H9 (cell line): ENCODE results near the gene RARS2. TPM values are rescaled to one million over a fixed set of nuclear protein-coding genes. Genes with fewer than 3 reads are reported as not detected.

ENCODE experiments used
- DNase-seq: peaks from one replicate; pipeline ENCODE4 v3.0.0-alpha.2; 2017
- H2AFZ ChIP-seq: one replicate; pipeline ENCODE4 v1.6.1; 2013; ENCODE audit warnings: mild to moderate bottlenecking, low read length, control low read depth, moderate library complexity
- H2AK5ac ChIP-seq: 2 replicates; pipeline ENCODE4 v1.6.1; 2013; ENCODE audit warnings: low read length, control low read depth, mixed read lengths; ENCODE audit not compliant: insufficient read length
- H2BK120ac ChIP-seq: one replicate; pipeline ENCODE4 v1.6.1; 2013; ENCODE audit warnings: low read depth, mild to moderate bottlenecking, low read length, control low read depth, inconsistent platforms; ENCODE audit not compliant: poor library complexity, severe bottlenecking
- H2BK12ac ChIP-seq: 2 replicates; pipeline ENCODE4 v1.6.1; 2013; ENCODE audit warnings: low read length, control low read depth, mixed read lengths, low read depth; ENCODE audit not compliant: insufficient read length
- H2BK15ac ChIP-seq: 2 replicates; pipeline ENCODE4 v1.6.1; 2013; ENCODE audit warnings: low read depth, low read length, control low read depth
- H2BK20ac ChIP-seq: one replicate; pipeline ENCODE4 v1.6.1; 2013; ENCODE audit warnings: low read depth, mild to moderate bottlenecking, low read length, control low read depth, inconsistent platforms; ENCODE audit not compliant: poor library complexity, severe bottlenecking
- H2BK5ac ChIP-seq: 2 replicates; pipeline ENCODE4 v1.6.1; 2013; ENCODE audit warnings: low read length, control low read depth, mixed read lengths; ENCODE audit not compliant: insufficient read length
- H3K14ac ChIP-seq: 2 replicates; pipeline ENCODE4 v1.6.1; 2013; ENCODE audit warnings: low read length, control low read depth; ENCODE audit not compliant: insufficient read depth
- H3K18ac ChIP-seq: 2 replicates; pipeline ENCODE4 v1.6.1; 2013; ENCODE audit warnings: low read depth, mild to moderate bottlenecking, mixed read lengths, low read length, control low read depth; ENCODE audit not compliant: insufficient read length
- H3K23ac ChIP-seq: 2 replicates; pipeline ENCODE4 v1.6.1; 2013; ENCODE audit warnings: low read length, control low read depth, mixed read lengths, low read depth; ENCODE audit not compliant: insufficient read length
- H3K23me2 ChIP-seq: 2 replicates; pipeline ENCODE4 v1.6.1; 2013; ENCODE audit warnings: low read depth, mild to moderate bottlenecking, mixed read lengths, low read length, control low read depth; ENCODE audit not compliant: insufficient read length, poor library complexity, severe bottlenecking
- H3K27ac ChIP-seq: 2 replicates; pipeline ENCODE4 v1.5.1; 2013; ENCODE audit warnings: low read length, control low read depth, mixed read lengths, low read depth; ENCODE audit not compliant: insufficient read length
- H3K27me3 ChIP-seq: 2 replicates; pipeline ENCODE4 v1.6.1; 2013; ENCODE audit warnings: low read length, control low read depth, inconsistent platforms; ENCODE audit not compliant: insufficient read depth
- H3K4ac ChIP-seq: 2 replicates; pipeline ENCODE4 v1.6.1; 2013; ENCODE audit warnings: low read depth, mild to moderate bottlenecking, control low read depth, inconsistent platforms, low read length, moderate library complexity
- H3K4me1 ChIP-seq: 2 replicates; pipeline ENCODE4 v1.6.1; 2013; ENCODE audit warnings: low read length, control low read depth, inconsistent platforms; ENCODE audit not compliant: insufficient read depth
- H3K4me2 ChIP-seq: 2 replicates; pipeline ENCODE4 v1.6.1; 2013; ENCODE audit warnings: low read length, control low read depth, mixed read lengths; ENCODE audit not compliant: insufficient read length, insufficient read depth
- H3K56ac ChIP-seq: 2 replicates; pipeline ENCODE4 v1.6.1; 2013; ENCODE audit warnings: low read depth, mild to moderate bottlenecking, mixed read lengths, low read length, control low read depth; ENCODE audit not compliant: insufficient read length
- H3K79me1 ChIP-seq: 2 replicates; pipeline ENCODE4 v1.6.1; 2013; ENCODE audit warnings: low read depth, mild to moderate bottlenecking, moderate library complexity, low read length, control low read depth, inconsistent platforms; ENCODE audit not compliant: insufficient read depth, poor library complexity, severe bottlenecking
- H3K79me2 ChIP-seq: 2 replicates; pipeline ENCODE4 v1.6.1; 2013; ENCODE audit warnings: low read length, control low read depth, inconsistent platforms; ENCODE audit not compliant: insufficient read depth
- H3K9ac ChIP-seq: 2 replicates; pipeline ENCODE4 v1.6.1; 2013; ENCODE audit warnings: low read length, control low read depth, mixed read lengths; ENCODE audit not compliant: insufficient read length; ENCODE audit errors: extremely low read depth
- H3K9me3 ChIP-seq: one replicate; pipeline ENCODE4 v1.6.1; 2013; ENCODE audit warnings: low read depth, low read length, inconsistent platforms; ENCODE audit not compliant: control insufficient read depth
- H3T11ph ChIP-seq: one replicate; pipeline ENCODE4 v1.6.1; 2013; ENCODE audit warnings: mild to moderate bottlenecking, low read length, control low read depth, inconsistent platforms
- H4K20me1 ChIP-seq: one replicate; pipeline ENCODE4 v1.6.1; 2013; ENCODE audit not compliant: control insufficient read depth, insufficient read length, insufficient read depth
- H4K5ac ChIP-seq: 2 replicates; pipeline ENCODE4 v1.6.1; 2013; ENCODE audit warnings: low read depth, mild to moderate bottlenecking, mixed read lengths, low read length, control low read depth; ENCODE audit not compliant: insufficient read length
- H4K8ac ChIP-seq: replicated peaks from 2 replicates; pipeline ENCODE4 v1.6.1; 2013; ENCODE audit warnings: low read length, control low read depth, mixed read lengths, low read depth; ENCODE audit not compliant: insufficient read length
- H4K91ac ChIP-seq: 2 replicates; pipeline ENCODE4 v1.6.1; 2013; ENCODE audit warnings: low read depth, mild to moderate bottlenecking, moderate library complexity, mixed read lengths, low read length, control low read depth; ENCODE audit not compliant: insufficient read length
- H3K27ac Mint-ChIP-seq, 3 experiments: 2 replicates in 2 of 3; 3 replicates in 1 of 3; pipeline ENCODE4 v1.8.0; 2020 to 2021; ENCODE audit warnings: mixed read lengths in 3 of 3, mild to moderate bottlenecking in 1 of 3, moderate library complexity in 1 of 3
- H3K27me3 Mint-ChIP-seq: 2 replicates; pipeline ENCODE4 v1.8.0; 2021; ENCODE audit warnings: low read depth, mild to moderate bottlenecking, moderate library complexity, mixed read lengths
- H3K36me3 Mint-ChIP-seq, 3 experiments: 2 replicates in 2 of 3; 3 replicates in 1 of 3; pipeline ENCODE4 v1.8.0; 2020 to 2021; ENCODE audit warnings: low read depth in 3 of 3, mixed read lengths in 3 of 3; ENCODE audit not compliant: insufficient read depth in 1 of 3
- H3K4me1 Mint-ChIP-seq, 2 experiments: 2 replicates each; pipeline ENCODE4 v1.8.0; 2020; ENCODE audit warnings: mixed read lengths in 2 of 2
- H3K4me3 Mint-ChIP-seq, 2 experiments: 2 replicates in 1 of 2; 3 replicates in 1 of 2; pipeline ENCODE4 v1.8.0; 2020 to 2021; ENCODE audit warnings: mild to moderate bottlenecking in 2 of 2, mixed read lengths in 2 of 2, moderate library complexity in 1 of 2
- H3K9me3 Mint-ChIP-seq, 2 experiments: 2 replicates in 1 of 2; 3 replicates in 1 of 2; pipeline ENCODE4 v1.8.0; 2020; ENCODE audit warnings: mild to moderate bottlenecking in 2 of 2, mixed read lengths in 2 of 2, moderate library complexity in 1 of 2
- CTCF ChIP-seq: fragments of 200-600 bp; sonication (generic); conservative IDR thresholded peaks from 3 replicates; pipeline ENCODE4 v1.8.0; 2021; ENCODE audit warnings: antibody characterized with exemption, mild to moderate bottlenecking
- WGBS: extraction: QIAGEN DNeasy Blood & Tissue Kit; methylation state at CpG from one replicate; pipeline ENCODE4 v1.1.7; 2013; ENCODE audit warnings: missing lambda C conversion rate, low lambda C conversion rate, mixed read lengths; ENCODE audit not compliant: insufficient read length; ENCODE audit errors: extremely low coverage; 5-methylcytosine and 5-hydroxymethylcytosine counted together
- total RNA-seq: library from RNA; stranded (reverse); gene quantifications from 2 replicates; pipeline ENCODE4 v1.2.1, GENCODE V29; 2021

Gene RARS2
- total RNA-seq, 1 experiment from 2014 or later, result 45.1 TPM

- Histone ChIP-seq H3K4me2 (peak overlapping the region; percentile 61), H3K9me3 (no peaks in the 10 kb centered on the region), H4K20me1 (no peaks in the 10 kb centered on the region), H3K79me2 (peaks cover 45% of the 10 kb centered on the region), H4K8ac (no peak overlapping the region), H2BK5ac (peak overlapping the region; percentile 8), H3K23me2 (peaks cover 7% of the 10 kb centered on the region), H4K91ac (no peak overlapping the region), H3K27ac (peak overlapping the region; percentile 35), H3K4ac (no peak overlapping the region), H3K79me1 (peaks cover 3% of the 10 kb centered on the region), H3K56ac (no peak overlapping the region), H2BK20ac (no peak overlapping the region), H4K5ac (peak overlapping the region; percentile 29), H2BK120ac (no peak overlapping the region), H2AK5ac (no peak overlapping the region), H3K4me1 (peaks cover 4% of the 10 kb centered on the region), H3T11ph (no peak overlapping the region), H2BK12ac (no peak overlapping the region), H2AFZ (no peak overlapping the region), H3K9ac (peak overlapping the region; percentile 88), H3K18ac (peak overlapping the region; percentile 67), H3K23ac (no peak overlapping the region), H2BK15ac (no peak overlapping the region), H3K14ac (no peak overlapping the region), H3K27me3 (no peaks in the 10 kb centered on the region)
- Mint-ChIP-seq H3K9me3 (no peaks in the 10 kb centered on the region; a peak in 1 of 5 replicates), H3K27ac (peak overlapping the region; percentile 94 to 97 (median 97)), H3K4me1 (peaks cover 14 to 27% of the 10 kb centered on the region in 2 experiments), H3K27me3 (no peaks in the 10 kb centered on the region), H3K36me3 (peaks cover 14 to 26% (median 25%) of the 10 kb centered on the region in 3 experiments; a peak in 6 of 7 replicates), H3K4me3 (peak overlapping the region; percentile 85 to 94)
- TF ChIP-seq CTCF, result no peak
- no CpG with 5 or more reads among the region's 11 CpGs for WGBS
- DNase-seq, result no peak
These were observed 662 bp upstream of the RARS2 start for GRCh38 chr6:87590417-87590880.
